ENCODE data around the gene TSPAN33.
A peak's percentile ranks its signal among the peaks of the same experiment; 100 is the strongest.

The TSPAN33 gene

DNA sequence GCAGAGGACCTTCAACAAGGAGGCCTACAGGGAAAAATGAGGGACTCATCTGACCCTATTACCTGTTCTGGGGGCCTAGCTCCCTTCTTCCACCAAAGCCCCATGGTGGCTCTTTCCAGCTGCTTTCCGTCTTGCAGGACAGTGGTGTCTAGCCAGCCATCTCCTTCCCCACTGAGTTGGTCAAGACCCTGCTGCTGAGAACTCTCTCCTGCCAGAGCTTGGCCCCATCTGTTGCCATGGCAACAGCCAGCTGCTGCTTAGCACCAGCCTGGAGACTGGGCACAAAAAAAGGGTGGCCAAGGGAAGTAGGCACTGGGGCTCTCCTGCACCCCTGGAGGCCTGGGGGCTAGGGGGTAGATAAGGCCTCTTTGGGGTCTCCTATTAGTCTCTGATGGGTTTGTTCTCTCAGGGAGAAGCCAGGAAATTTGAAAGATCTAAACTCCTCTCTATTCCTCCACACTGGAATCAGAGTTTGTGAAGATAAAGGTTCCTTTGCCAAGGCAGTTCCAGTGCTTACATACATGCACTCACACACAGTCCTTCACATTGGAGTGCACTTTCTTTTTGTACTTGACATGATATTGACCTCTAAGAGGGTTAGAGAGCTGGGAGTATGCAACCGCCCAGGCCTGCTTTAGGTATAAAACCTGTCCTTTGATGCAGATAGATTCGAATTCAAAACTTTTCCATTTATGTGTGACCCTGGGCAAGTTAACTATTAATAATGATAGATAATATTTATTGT, 15.8 kb downstream of the TSPAN33 start:
- Histone ChIP-seq H3K4me3 (ENCODE audit: low read length in 2 of 2) (no peak overlapping the region), H3K27ac (ENCODE audit: low read length) (no peak overlapping the region), H3K9ac (ENCODE audit: low read length in 2 of 2) (no peak overlapping the region), H3K27me3 (ENCODE audit: control insufficient read depth in 1 of 2, insufficient read depth in 2 of 2, low read length in 2 of 2) (no peaks in the 10 kb centered on the region), H3K4me1 (ENCODE audit: control insufficient read depth, insufficient read depth, low read length) (peaks cover 3% of the 10 kb centered on the region), H3K36me3 (ENCODE audit: control insufficient read depth in 2 of 2, insufficient read depth in 2 of 2, low read length in 2 of 2) (no peaks in the 10 kb centered on the region), H3K9me3 (ENCODE audit: control insufficient read depth in 2 of 2, low read length in 2 of 2) (no peaks in the 10 kb centered on the region)

DNA sequence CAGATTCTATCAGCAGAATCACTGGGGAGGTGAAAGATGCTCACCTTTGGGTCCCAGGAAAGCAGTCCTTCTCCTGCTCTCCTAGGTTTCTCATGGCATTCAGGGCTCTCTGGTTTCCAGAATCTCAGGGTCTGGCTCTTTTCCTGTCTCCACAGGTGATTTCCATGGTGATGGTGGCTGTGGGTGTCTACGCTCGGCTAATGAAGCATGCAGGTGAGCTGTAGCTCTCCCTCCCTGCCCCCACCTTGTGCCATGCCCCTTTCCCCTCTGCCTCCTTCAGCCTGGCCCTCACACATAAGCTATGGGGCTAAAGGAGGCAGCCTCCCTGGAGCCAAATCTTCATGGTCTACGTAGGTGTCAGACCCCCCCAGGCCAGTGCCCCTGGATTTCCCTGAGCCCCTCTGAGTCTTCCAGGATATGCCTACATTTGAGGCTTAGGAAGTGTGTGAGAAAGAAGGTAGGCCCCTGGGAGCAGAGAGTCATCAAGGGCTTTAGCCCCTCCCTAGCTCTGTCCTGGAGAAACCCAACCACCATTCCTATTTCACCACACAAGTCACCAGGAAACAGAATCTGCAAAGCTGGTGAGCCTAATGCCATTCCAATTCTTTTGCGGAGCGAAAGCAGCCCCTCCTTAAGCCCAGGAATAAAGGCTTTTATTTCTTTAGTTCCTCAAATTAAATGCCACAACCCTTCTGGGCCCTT, 17.2 kb downstream of the TSPAN33 start:
- H3K27ac ChIP-seq (ENCODE audit: low read length) = no peak overlapping the region
- H3K36me3 ChIP-seq (ENCODE audit: control insufficient read depth in 2 of 2, insufficient read depth in 2 of 2, low read length in 2 of 2) = no peaks in the 10 kb centered on the region
- H3K4me1 ChIP-seq (ENCODE audit: control insufficient read depth, insufficient read depth, low read length) = peaks cover 3% of the 10 kb centered on the region
- H3K4me3 ChIP-seq (ENCODE audit: low read length in 2 of 2) = no peak overlapping the region
- H3K27me3 ChIP-seq (ENCODE audit: control insufficient read depth in 1 of 2, insufficient read depth in 2 of 2, low read length in 2 of 2) = no peaks in the 10 kb centered on the region
- H3K9me3 ChIP-seq (ENCODE audit: control insufficient read depth in 2 of 2, low read length in 2 of 2) = no peaks in the 10 kb centered on the region
- H3K9ac ChIP-seq (ENCODE audit: low read length in 2 of 2) = no peak overlapping the region

DNA sequence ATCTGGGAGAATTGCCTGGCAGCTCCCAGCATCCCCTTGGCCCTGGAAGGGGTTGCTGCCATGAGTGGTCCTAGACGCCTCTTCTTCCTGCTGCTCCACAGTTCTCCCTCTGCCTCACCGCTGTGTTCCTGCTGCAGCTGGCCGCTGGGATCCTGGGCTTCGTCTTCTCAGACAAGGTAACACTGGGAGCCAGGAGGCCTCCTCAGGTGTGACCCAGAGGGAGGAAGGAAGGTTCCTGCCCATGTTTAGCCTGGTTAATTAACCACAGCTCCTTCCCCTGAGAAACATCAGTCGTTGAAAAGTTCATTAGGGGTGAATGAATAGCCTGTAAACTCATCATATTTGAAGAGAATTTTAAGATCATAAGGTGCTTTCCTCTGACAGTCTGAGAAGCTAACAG, 18.2 kb downstream of the TSPAN33 start:
- Histone ChIP-seq H3K9ac (ENCODE audit: low read length in 2 of 2) (no peak overlapping the region), H3K4me1 (ENCODE audit: control insufficient read depth, insufficient read depth, low read length) (peaks cover 3% of the 10 kb centered on the region), H3K27me3 (ENCODE audit: control insufficient read depth in 1 of 2, insufficient read depth in 2 of 2, low read length in 2 of 2) (no peaks in the 10 kb centered on the region), H3K36me3 (ENCODE audit: control insufficient read depth in 2 of 2, insufficient read depth in 2 of 2, low read length in 2 of 2) (no peaks in the 10 kb centered on the region), H3K4me3 (ENCODE audit: low read length in 2 of 2) (no peak overlapping the region), H3K27ac (ENCODE audit: low read length) (no peak overlapping the region), H3K9me3 (ENCODE audit: control insufficient read depth in 2 of 2, low read length in 2 of 2) (no peaks in the 10 kb centered on the region)

DNA sequence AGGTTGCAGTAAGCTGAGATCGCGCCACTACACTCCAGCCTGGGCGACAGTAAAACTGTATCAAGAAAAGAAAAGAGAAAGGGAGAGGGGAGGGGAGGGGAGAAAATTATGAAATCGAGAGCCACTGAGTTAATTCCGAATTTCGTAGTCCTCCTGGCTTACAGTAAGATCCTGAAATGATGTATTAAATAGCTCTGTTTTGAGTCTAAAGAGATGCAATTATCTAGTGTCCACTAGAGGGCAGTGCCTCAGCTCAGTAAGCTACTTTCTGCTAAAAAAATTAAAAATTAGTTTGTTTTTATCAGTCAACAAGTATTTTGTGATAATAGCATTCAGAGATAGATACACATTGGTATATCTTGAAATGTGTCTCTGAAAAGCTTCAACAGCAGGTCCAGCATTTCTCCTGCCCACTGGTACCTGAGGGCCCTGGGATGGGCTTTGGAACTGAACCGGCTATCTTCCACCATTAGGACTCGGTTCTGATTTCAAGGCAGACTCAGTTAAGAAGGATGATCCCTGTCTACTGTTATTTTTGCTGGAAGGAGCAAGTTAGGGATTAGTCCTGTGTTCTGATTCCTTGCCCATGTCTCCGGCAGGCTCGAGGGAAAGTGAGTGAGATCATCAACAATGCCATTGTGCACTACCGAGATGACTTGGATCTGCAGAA, 19.5 kb downstream of the TSPAN33 start:
- no peak overlapping the region for H3K4me3 ChIP-seq (ENCODE audit: low read length in 2 of 2)
- H3K27ac ChIP-seq (ENCODE audit: low read length) = no peak overlapping the region
- H3K27me3 ChIP-seq (ENCODE audit: control insufficient read depth in 1 of 2, insufficient read depth in 2 of 2, low read length in 2 of 2) = no peaks in the 10 kb centered on the region
- no peaks in the 10 kb centered on the region for H3K9me3 ChIP-seq (ENCODE audit: control insufficient read depth in 2 of 2, low read length in 2 of 2)
- H3K36me3 ChIP-seq (ENCODE audit: control insufficient read depth in 2 of 2, insufficient read depth in 2 of 2, low read length in 2 of 2) = no peaks in the 10 kb centered on the region
- H3K4me1 ChIP-seq (ENCODE audit: control insufficient read depth, insufficient read depth, low read length) = peaks cover 14% of the 10 kb centered on the region
- H3K9ac ChIP-seq (ENCODE audit: low read length in 2 of 2) = no peak overlapping the region

DNA sequence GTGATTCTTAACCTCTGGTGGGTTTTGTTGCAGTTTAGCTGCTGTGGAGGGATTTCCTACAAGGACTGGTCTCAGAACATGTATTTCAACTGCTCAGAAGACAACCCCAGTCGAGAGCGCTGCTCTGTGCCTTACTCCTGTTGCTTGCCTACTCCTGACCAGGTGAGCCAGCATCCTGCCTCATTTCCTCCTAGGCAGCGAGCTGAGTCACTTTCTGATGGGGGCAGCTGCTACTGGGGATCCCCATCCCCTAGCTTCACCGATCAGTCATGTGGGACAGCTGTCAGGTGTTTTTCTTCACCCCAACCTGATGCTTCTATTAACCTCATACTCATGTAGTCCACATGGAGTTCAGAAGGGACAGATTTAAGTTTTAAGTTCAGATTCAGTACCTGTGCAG, 22.2 kb downstream of the TSPAN33 start:
- Histone ChIP-seq H3K27me3 (ENCODE audit: control insufficient read depth in 1 of 2, insufficient read depth in 2 of 2, low read length in 2 of 2) (no peaks in the 10 kb centered on the region), H3K9me3 (ENCODE audit: control insufficient read depth in 2 of 2, low read length in 2 of 2) (no peaks in the 10 kb centered on the region), H3K4me3 (ENCODE audit: low read length in 2 of 2) (no peak overlapping the region), H3K9ac (ENCODE audit: low read length in 2 of 2) (no peak overlapping the region), H3K36me3 (ENCODE audit: control insufficient read depth in 2 of 2, insufficient read depth in 2 of 2, low read length in 2 of 2) (no peaks in the 10 kb centered on the region), H3K27ac (ENCODE audit: low read length) (no peak overlapping the region), H3K4me1 (ENCODE audit: control insufficient read depth, insufficient read depth, low read length) (peaks cover 17% of the 10 kb centered on the region)

DNA sequence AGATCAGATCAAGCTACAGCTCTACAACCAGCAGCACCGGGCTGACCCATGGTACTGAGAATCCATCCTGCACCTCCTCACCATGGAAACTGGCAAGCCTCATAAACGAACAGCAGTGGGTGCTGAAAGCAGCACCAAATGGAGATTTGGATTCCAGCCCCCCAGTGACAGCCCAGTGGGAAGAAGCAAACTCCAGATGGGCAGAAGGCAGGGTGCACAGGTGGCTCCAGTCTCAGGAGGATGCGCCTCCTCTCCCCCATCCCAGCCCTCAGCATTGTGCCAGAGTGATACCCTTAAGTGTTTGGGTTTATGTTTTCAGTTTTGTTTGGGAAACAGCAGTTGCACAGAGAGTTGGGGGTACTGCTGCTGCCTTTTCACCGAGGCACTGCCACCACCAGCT, 23.3 kb downstream of the TSPAN33 start:
- H3K27ac ChIP-seq (ENCODE audit: low read length) = no peak overlapping the region
- peaks cover 17% of the 10 kb centered on the region for H3K4me1 ChIP-seq (ENCODE audit: control insufficient read depth, insufficient read depth, low read length)
- no peak overlapping the region for H3K4me3 ChIP-seq (ENCODE audit: low read length in 2 of 2)
- no peaks in the 10 kb centered on the region for H3K9me3 ChIP-seq (ENCODE audit: control insufficient read depth in 2 of 2, low read length in 2 of 2)
- no peaks in the 10 kb centered on the region for H3K36me3 ChIP-seq (ENCODE audit: control insufficient read depth in 2 of 2, insufficient read depth in 2 of 2, low read length in 2 of 2)
- no peak overlapping the region for H3K9ac ChIP-seq (ENCODE audit: low read length in 2 of 2)
- no peaks in the 10 kb centered on the region for H3K27me3 ChIP-seq (ENCODE audit: control insufficient read depth in 1 of 2, insufficient read depth in 2 of 2, low read length in 2 of 2)

DNA sequence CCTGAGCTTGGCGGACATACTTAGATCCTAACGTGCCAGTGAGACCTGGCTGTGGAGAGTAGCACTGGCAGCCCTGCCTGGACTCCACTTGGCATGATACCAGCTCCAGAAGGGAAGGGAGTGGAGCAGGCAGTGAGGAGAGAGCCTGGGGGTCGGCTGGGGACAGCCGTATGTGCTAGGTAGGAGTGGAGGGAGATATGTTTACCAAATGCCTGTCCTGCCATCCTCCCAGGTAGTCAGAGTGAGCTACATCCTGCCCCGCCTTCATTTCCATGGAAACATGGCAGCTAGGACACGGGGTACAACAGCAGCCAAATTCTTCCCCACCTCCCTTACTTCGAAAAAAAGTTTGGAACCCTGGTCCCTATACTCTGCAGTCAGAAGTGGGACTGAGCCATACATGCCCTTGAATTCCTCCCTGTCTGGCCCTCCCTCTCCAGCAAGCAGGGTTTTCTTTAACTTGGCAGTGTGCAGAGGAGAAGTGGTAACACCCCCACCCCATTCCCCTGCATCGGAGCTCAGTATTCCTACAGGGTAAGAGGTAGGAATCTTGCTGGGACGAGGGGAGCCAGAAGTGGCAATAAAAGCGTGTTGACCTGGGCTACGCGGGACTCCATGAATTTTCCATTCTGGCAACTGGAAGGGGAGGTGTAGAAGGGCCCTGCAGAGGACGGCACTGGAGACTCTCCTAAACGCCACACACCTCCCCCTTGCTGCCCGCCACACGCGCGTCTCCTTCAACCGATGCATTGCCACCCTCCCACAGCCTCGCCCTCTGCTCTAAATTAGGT, 23.9 kb downstream of the TSPAN33 start:
- peak overlapping the region; percentile 52 to 74 for H3K4me3 ChIP-seq (ENCODE audit: low read length in 2 of 2)
- peak overlapping the region; percentile 29 for H3K9ac ChIP-seq (ENCODE audit: low read length in 2 of 2)
- H3K27me3 ChIP-seq (ENCODE audit: control insufficient read depth in 1 of 2, insufficient read depth in 2 of 2, low read length in 2 of 2) = no peaks in the 10 kb centered on the region
- H3K4me1 ChIP-seq (ENCODE audit: control insufficient read depth, insufficient read depth, low read length) = peaks cover 17% of the 10 kb centered on the region
- H3K36me3 ChIP-seq (ENCODE audit: control insufficient read depth in 2 of 2, insufficient read depth in 2 of 2, low read length in 2 of 2) = no peaks in the 10 kb centered on the region
- no peak overlapping the region for H3K27ac ChIP-seq (ENCODE audit: low read length)
- H3K9me3 ChIP-seq (ENCODE audit: control insufficient read depth in 2 of 2, low read length in 2 of 2) = no peaks in the 10 kb centered on the region

DNA sequence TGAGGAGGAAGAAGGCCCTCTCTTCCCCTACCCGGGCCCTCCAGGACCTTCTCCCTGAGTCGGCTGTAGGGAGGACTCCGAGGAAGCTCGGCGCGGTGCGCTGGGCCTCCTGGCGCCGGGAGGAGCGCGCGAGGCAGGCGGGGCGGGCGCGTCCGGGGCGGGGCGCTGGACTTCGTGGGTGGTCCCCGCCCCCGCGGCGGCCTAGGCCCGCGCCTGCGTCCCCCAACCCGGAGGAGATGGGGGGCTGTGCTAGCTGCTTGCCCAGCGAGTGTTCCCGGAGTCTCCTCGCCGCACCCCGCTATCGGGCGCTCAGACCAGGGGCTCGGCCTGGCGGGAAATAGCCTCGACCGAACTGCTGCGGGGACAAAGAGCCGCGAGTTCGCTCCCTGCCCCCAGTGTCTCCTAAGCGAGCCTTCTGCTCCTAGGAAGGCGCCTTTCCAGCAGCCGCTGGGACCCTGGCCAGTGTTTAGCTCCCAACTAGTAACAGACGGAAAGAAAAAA, 24.7 kb downstream of the TSPAN33 start:
- peak overlapping the region; percentile 29 to 51 for H3K9ac ChIP-seq (ENCODE audit: low read length in 2 of 2)
- no peaks in the 10 kb centered on the region for H3K27me3 ChIP-seq (ENCODE audit: control insufficient read depth in 1 of 2, insufficient read depth in 2 of 2, low read length in 2 of 2)
- H3K4me1 ChIP-seq (ENCODE audit: control insufficient read depth, insufficient read depth, low read length) = peaks cover 17% of the 10 kb centered on the region
- H3K27ac ChIP-seq (ENCODE audit: low read length) = peak overlapping the region; percentile 37
- no peaks in the 10 kb centered on the region for H3K9me3 ChIP-seq (ENCODE audit: control insufficient read depth in 2 of 2, low read length in 2 of 2)
- no peaks in the 10 kb centered on the region for H3K36me3 ChIP-seq (ENCODE audit: control insufficient read depth in 2 of 2, insufficient read depth in 2 of 2, low read length in 2 of 2)
- H3K4me3 ChIP-seq (ENCODE audit: low read length in 2 of 2) = peak overlapping the region; percentile 52 to 74

DNA sequence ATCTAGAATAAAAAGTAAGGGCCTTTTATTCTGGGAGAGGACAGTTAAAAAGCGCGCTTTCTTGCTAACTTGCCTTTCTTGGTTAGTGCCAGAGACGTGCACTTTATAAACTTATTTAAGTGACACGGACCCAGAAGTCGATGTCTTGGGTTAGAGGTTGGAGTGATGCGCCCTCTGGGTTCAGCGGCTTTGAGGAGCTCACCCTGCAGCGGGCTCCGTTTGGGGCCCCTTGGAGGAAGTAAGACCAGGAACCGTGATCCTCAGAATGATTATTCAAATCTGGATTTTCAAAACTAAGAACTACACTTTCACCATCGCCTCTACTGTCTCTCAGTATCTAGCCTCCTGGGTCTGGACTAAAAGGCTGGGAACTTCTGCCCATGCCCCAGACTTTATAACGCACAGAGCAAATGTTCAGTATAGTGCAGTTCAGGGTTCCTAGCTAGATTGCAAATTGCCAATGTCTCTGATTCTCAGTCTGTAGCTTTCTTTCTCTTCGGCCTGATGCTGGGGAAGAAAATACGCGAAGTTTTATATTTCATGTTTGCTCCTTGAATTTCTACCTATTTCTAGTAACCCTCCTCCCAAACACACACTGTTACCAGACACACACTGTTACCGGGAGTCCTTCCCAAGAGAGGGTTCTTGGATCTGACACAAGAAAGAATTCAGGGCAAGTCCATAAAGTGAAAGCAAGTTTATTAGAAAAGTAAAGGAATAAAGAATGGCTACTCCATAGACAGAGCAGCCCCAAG, 25.4 kb downstream of the TSPAN33 start:
- Histone ChIP-seq H3K36me3 (ENCODE audit: control insufficient read depth in 2 of 2, insufficient read depth in 2 of 2, low read length in 2 of 2) (no peaks in the 10 kb centered on the region), H3K4me1 (ENCODE audit: control insufficient read depth, insufficient read depth, low read length) (peaks cover 17% of the 10 kb centered on the region), H3K27me3 (ENCODE audit: control insufficient read depth in 1 of 2, insufficient read depth in 2 of 2, low read length in 2 of 2) (no peaks in the 10 kb centered on the region), H3K4me3 (ENCODE audit: low read length in 2 of 2) (peak overlapping the region; percentile 52 to 74), H3K9ac (ENCODE audit: low read length in 2 of 2) (peak overlapping the region in 1 of 2 donors; percentile 51), H3K27ac (ENCODE audit: low read length) (peak overlapping the region; percentile 37), H3K9me3 (ENCODE audit: control insufficient read depth in 2 of 2, low read length in 2 of 2) (no peaks in the 10 kb centered on the region)

Measured in stomach smooth muscle (tissue), 2 donors.